Naive thymus-derived CD4-positive, alpha-beta T cell (primary cell): ENCODE measurements around the gene PER1. TPM values are rescaled to one million over a fixed set of nuclear protein-coding genes. Genes with fewer than 3 reads are reported as not detected.
A peak's percentile ranks its signal among the peaks of the same experiment; 100 is the strongest.

Experiments used
- ATAC-seq: fragments of 150-1000 bp; cut with Tn5 transposase; 2 replicates; pipeline ENCODE4 v1.10.0; 2021; ENCODE audit warnings: mild to moderate bottlenecking, moderate library complexity
- CTCF ChIA-PET: fragments of 350-600 bp; sonication (Branson Sonifier 250); formaldehyde crosslinking; loops from one replicate; lab custom pipeline; 2021; ENCODE audit warnings: antibody characterized with exemption; lab: Charles Lee
- POLR2A ChIA-PET: fragments of 350-600 bp; sonication (Branson Sonifier 250); formaldehyde crosslinking; loops from one replicate; lab custom pipeline; 2021; ENCODE audit warnings: antibody characterized with exemption, inconsistent platforms; lab: Charles Lee
- DNase-seq, 9 donors: peaks; one replicate each; pipeline versions ENCODE4 v3.0.0 to v3.0.0-alpha.2; 2020 to 2022; ENCODE audit warnings: mixed read lengths in 1 of 9
- H3K27ac ChIP-seq: one replicate; pipeline ENCODE4 v1.7.0; 2013; ENCODE audit warnings: mild to moderate bottlenecking, low read depth, low read length, moderate library complexity
- H3K27me3 ChIP-seq, 2 donors: one replicate each; pipeline ENCODE4 v1.7.0; 2013; ENCODE audit warnings: low read length in 2 of 2, mild to moderate bottlenecking in 2 of 2, moderate library complexity in 2 of 2; ENCODE audit not compliant: control insufficient read depth in 2 of 2, insufficient read depth in 2 of 2
- H3K36me3 ChIP-seq, 3 experiments: 1 replicate in 2 of 3; 2 replicates in 1 of 3; pipeline ENCODE4 v1.7.0; 2013; ENCODE audit warnings: low read length in 3 of 3, mild to moderate bottlenecking in 3 of 3, moderate library complexity in 1 of 3; ENCODE audit not compliant: insufficient read depth in 3 of 3, control insufficient read depth in 2 of 3
- H3K4me1 ChIP-seq, 2 donors: one replicate each; pipeline ENCODE4 v1.7.0; 2013; ENCODE audit warnings: low read length in 2 of 2, mild to moderate bottlenecking in 2 of 2, moderate library complexity in 1 of 2; ENCODE audit not compliant: control insufficient read depth in 2 of 2, insufficient read depth in 2 of 2
- H3K4me3 ChIP-seq: 2 replicates; pipeline ENCODE4 v1.7.0; 2013; ENCODE audit warnings: mild to moderate bottlenecking, low read length
- H3K9me3 ChIP-seq, 3 experiments: 1 replicate in 2 of 3; 2 replicates in 1 of 3; pipeline ENCODE4 v1.7.0; 2013; ENCODE audit warnings: low read length in 3 of 3; ENCODE audit not compliant: control insufficient read depth in 2 of 3
- H3K27ac Mint-ChIP-seq, 9 donors: one replicate each; pipeline ENCODE4 v1.8.0; 2020 to 2022; ENCODE audit warnings: mixed read lengths in 9 of 9, mild to moderate bottlenecking in 8 of 9, moderate library complexity in 5 of 9, inconsistent platforms in 2 of 9
- H3K27me3 Mint-ChIP-seq, 5 donors: one replicate each; pipeline ENCODE4 v1.8.0; 2021 to 2022; ENCODE audit warnings: mixed read lengths in 5 of 5, mild to moderate bottlenecking in 1 of 5
- H3K36me3 Mint-ChIP-seq, 5 donors: one replicate each; pipeline ENCODE4 v1.8.0; 2020 to 2022; ENCODE audit warnings: mixed read lengths in 5 of 5, mild to moderate bottlenecking in 3 of 5, inconsistent platforms in 1 of 5
- H3K4me1 Mint-ChIP-seq, 7 donors: one replicate each; pipeline ENCODE4 v1.8.0; 2020 to 2022; ENCODE audit warnings: mixed read lengths in 7 of 7, mild to moderate bottlenecking in 3 of 7, inconsistent platforms in 1 of 7
- H3K4me3 Mint-ChIP-seq, 10 donors: one replicate each; pipeline ENCODE4 v1.8.0; 2020 to 2022; ENCODE audit warnings: mild to moderate bottlenecking in 10 of 10, mixed read lengths in 10 of 10, moderate library complexity in 6 of 10, inconsistent platforms in 2 of 10
- H3K9me3 Mint-ChIP-seq, 11 donors: one replicate each; pipeline ENCODE4 v1.8.0; 2020 to 2022; ENCODE audit warnings: mixed read lengths in 11 of 11, mild to moderate bottlenecking in 4 of 11, inconsistent platforms in 1 of 11, moderate library complexity in 1 of 11
- intact Hi-C, 2 donors: fragments of 100-400 bp; cut with micrococcal nuclease; formaldehyde crosslinking; loops; one replicate each; pipeline ENCODE4 v1.15.1; 2023
- polyA plus RNA-seq, 2 donors: library from polyadenylated mRNA; unstranded; fragments of 300-500 nt; fragmentation: Illumina TruSeq; gene quantifications; one replicate each; pipeline ENCODE4 v1.2.3, GENCODE V29; 2021
- total RNA-seq, 6 experiments: library from RNA in 5 of 6; stranded (reverse) in 5 of 6; gene quantifications; 1 replicate in 5 of 6; 2 replicates in 1 of 6; pipeline ENCODE4 v1.2.3 and lab custom pipeline; 2021 to 2026

PER1 gene
- total and polyA plus RNA-seq, 7 experiments from 2014 or later, result 7.9 to 1,786 (median 80.1) TPM

DNA sequence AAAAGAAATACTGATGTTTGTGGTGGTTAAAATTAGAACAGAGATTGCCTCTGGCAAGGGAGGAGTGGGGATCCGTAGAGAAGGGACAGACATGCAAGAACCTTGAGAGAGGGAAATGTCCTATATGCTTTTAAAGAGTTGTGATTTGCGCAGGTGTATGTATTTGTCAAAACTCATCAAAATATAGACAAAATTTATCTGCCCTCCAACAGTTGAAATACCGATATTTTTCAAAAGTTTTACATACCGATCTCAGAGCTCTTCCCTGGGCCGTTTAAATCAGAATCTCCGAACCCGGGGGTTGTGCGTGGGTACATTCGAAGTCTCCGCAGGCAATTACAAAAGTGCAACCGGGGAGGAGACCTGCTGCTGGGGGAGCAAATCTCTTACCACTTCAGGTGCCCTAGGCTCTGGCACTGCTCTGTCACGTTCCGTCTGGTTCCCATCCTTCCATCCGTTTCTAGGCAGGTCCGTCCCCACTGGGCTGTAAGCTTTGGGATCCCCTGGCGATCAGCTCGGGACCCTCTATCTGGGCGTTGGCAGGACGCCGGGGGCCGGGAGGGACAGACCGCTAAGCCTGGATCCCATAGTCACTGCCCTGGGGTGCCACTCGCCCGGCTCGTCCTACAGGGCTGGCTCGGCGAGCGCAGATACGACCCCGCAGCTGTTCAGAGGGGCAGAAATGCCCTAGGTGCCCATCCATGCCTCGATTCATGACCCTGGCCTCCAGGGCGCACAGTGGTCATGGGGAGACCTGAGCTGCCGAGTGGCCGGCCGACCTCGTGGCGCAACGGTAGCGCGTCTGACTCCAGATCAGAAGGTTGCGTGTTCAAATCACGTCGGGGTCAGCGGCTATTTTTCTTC, 33.6 kb upstream of the PER1 start:
- Histone ChIP-seq H3K4me1 (peaks cover 19 to 20% of the 10 kb centered on the region in 2 donors), H3K27me3 (no peaks in the 10 kb centered on the region), H3K4me3 (peak overlapping the region; percentile 91), H3K36me3 (peaks cover 0 to 11% (median 0%) of the 10 kb centered on the region in 3 experiments), H3K9me3 (no peaks in the 10 kb centered on the region), H3K27ac (peak overlapping the region; percentile 87)
- H3K27me3 Mint-ChIP-seq, result peaks cover 0 to 20% (median 0%) of the 10 kb centered on the region in 5 donors
- DNase-seq (peak; percentile 77 to 97 (median 87)), ATAC-seq (peak; percentile 13)
- H3K9me3 Mint-ChIP-seq, result peaks cover 0 to 4% (median 0%) of the 10 kb centered on the region in 11 donors
- no peak overlapping the region for H3K27ac Mint-ChIP-seq
- H3K4me3 Mint-ChIP-seq, result no peak overlapping the region
- H3K4me1 Mint-ChIP-seq, result peaks cover 16 to 30% (median 24%) of the 10 kb centered on the region in 7 donors
- POLR2A ChIA-PET, result interaction anchor here (0.6 to 25.9 kb wide), 26 partner anchors 8 to 498 kb away, joined by 3 to 820 read pairs (median 7); partner anchors contain the start of genes ALOXE3, AURKB, CTC1 and HES7
- CTCF ChIA-PET, result interaction anchor here (0.5 to 6.8 kb wide), 8 partner anchors 10 to 110 kb away, joined by 3 to 33 read pairs (median 4); partner anchors contain the start of gene ALOXE3
- intact Hi-C loops, result loop anchor here (1.0 to 2.0 kb wide), 10 partner anchors 10 to 197 kb away; partner anchors contain the start of genes SLC25A35 (in 2 of the 2), RPL26 (in 1 of the 2) and TMEM107 (in 1 of the 2)
- H3K36me3 Mint-ChIP-seq, result no peaks in the 10 kb centered on the region

DNA sequence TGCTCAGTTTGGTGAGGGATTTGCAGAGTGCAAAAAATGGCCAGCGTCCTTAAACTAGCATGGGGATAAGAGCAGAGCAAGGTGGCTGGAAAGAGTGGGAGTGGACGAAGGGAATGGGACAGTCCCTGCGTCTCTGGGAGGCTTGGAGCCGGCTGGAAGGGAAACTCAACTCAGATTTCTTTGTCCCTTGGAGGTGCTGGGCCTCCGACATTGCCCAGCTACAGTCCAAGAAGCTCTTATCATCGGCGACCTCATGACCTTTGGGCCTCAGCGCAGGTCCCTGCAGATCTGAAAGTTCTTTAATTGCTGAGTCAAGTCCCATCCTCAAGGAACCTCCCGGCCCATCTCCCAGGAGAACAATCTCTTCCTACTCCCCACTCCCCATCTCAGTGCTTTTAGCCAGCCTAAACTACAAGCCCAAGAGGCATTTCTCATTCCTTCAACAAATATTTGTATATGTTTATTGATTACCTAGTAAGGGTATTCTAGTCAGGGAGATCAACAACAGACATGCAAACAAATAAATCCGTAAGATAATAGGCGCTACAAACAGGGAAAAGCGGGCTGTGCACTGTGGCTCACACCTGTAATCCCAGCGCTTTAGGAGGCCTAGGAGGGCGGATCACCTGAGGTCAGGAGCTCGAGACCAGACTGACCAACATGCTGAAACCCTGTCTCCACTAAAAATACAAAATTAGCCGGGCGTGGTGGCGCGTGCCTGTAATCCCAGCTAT, 25.0 kb upstream of the PER1 start:
- Histone ChIP-seq H3K36me3 (no peaks in the 10 kb centered on the region), H3K4me1 (peaks cover 26 to 39% of the 10 kb centered on the region in 2 donors), H3K27me3 (no peaks in the 10 kb centered on the region), H3K9me3 (no peaks in the 10 kb centered on the region), H3K4me3 (peak overlapping the region; percentile 78), H3K27ac (peak overlapping the region; percentile 87)
- ChIA-PET POLR2A (interaction anchor here (0.6 to 25.9 kb wide), 13 partner anchors 9 to 1040 kb away, joined by 3 to 820 read pairs (median 8); partner anchors contain the start of genes BORCS6, CTC1, HES7 and PER1), CTCF (interaction anchor here (1.0 to 1.4 kb wide), 2 partner anchors 16 to 104 kb away, joined by 3 read pairs; no protein-coding TSS in a partner anchor)
- Mint-ChIP-seq H3K36me3 (peaks cover 0 to 1% (median 0%) of the 10 kb centered on the region in 5 donors), H3K27ac (peak overlapping the region; percentile 30 to 100 (median 97)), H3K4me1 (peaks cover 31 to 61% (median 58%) of the 10 kb centered on the region in 7 donors), H3K9me3 (peaks cover 0 to 5% (median 0%) of the 10 kb centered on the region in 11 donors), H3K27me3 (peaks cover 0 to 11% (median 0%) of the 10 kb centered on the region in 5 donors), H3K4me3 (peak overlapping the region; percentile 86 to 96 (median 92))
- DNase-seq (no peak), ATAC-seq (no peak)
- intact Hi-C loops, result loop anchor here in 1 of 2 donors (1.0 kb wide), 1 partner anchor 9 kb away; no protein-coding TSS in a partner anchor

DNA sequence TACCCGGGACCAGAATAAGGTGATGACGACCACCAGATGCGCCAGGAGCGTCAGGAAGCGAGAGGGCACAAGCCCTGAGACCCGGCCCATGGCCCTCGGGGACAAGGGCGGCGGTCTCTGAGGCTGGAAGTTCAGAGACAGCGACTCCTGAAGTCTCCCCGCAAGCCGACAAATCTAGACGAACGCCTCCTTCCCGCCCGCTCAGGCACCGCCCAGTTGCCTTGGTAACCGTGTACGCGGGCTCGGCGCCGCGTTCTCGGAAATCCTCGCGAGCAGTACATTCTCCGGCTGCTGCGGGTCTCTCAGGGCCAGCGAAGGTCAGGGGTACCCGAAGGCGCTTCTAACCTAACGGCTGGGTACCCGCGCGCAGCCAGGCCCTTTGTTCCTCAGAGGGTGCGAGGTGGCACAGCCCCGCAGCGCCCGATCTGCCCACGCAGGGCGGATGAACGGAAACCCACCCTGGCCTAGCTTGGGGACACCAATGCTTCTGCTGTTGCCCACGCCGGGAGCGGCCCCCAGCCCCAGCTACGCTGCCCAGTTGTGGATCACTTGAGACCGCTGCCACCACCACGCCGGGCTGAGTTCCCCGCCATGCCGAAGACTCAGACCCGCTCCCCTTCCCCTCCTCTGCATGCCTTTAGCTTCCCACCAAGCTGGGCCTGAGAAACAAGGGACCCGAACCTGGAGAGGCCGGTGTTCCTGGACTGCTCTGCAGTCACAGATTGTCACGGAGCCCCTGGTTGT, 24.2 kb upstream of the PER1 start, which contains the start of gene TMEM107:
Gene TMEM107, minus strand, starts transcription at position 184 of the 744 bp plus-strand sequence. Its CDS starts 94 bp downstream, at position 90.
- H3K4me1 ChIP-seq, result peaks cover 26 to 39% of the 10 kb centered on the region in 2 donors
- peaks cover 0 to 7% (median 0%) of the 10 kb centered on the region in 5 donors for H3K27me3 Mint-ChIP-seq
- peak within 1 kb of the TSS; percentile 87 for H3K27ac ChIP-seq
- H3K9me3 ChIP-seq, result no peaks in the 10 kb centered on the region
- ATAC-seq (peak; percentile 63), DNase-seq (peak; percentile 73 to 89 (median 85))
- H3K4me1 Mint-ChIP-seq, result peaks cover 31 to 62% (median 55%) of the 10 kb centered on the region in 7 donors
- H3K36me3 Mint-ChIP-seq, result peaks cover 0 to 1% (median 0%) of the 10 kb centered on the region in 5 donors
- H3K27me3 ChIP-seq, result no peaks in the 10 kb centered on the region
- ChIA-PET CTCF (interaction anchor here (1.0 to 1.4 kb wide), 2 partner anchors 15 to 103 kb away, joined by 3 read pairs; no protein-coding TSS in a partner anchor), POLR2A (interaction anchor here (1.0 to 25.9 kb wide), 12 partner anchors 9 to 71 kb away, joined by 3 to 820 read pairs (median 8); partner anchors contain the start of genes BORCS6, CTC1, HES7 and PER1)
- H3K36me3 ChIP-seq, result no peaks in the 10 kb centered on the region
- intact Hi-C loops, result loop anchor here in 1 of 2 donors (1.0 kb wide), 1 partner anchor 10 kb away; no protein-coding TSS in a partner anchor
- H3K27ac Mint-ChIP-seq, result peak within 1 kb of the TSS; percentile 88 to 100 (median 98)
- peak within 1 kb of the TSS; percentile 78 for H3K4me3 ChIP-seq
- peak within 1 kb of the TSS; percentile 86 to 96 (median 92) for H3K4me3 Mint-ChIP-seq
- peaks cover 0 to 6% (median 0%) of the 10 kb centered on the region in 11 donors for H3K9me3 Mint-ChIP-seq

DNA sequence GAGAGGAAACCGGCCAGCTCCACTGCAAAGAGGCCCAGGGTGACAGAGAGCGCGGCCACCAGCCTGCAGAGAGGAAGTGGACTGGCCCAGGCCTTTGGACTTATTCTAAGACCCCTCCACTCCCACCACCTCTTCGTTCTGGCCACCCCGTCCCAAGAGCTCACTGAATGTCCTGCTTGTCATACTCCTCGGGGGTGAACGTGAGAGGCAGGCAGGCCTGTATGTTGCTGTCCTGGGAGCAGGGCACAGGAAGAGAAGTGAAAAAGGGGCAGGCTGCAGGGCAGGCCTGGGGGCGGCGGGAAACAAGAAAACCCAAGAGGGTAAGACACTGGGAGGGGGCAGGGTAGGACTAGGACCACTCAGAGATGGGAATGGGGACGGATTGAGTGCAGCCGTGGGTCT, 23.6 kb upstream of the PER1 start:
- Histone ChIP-seq H3K27me3 (no peaks in the 10 kb centered on the region), H3K4me1 (peaks cover 26 to 39% of the 10 kb centered on the region in 2 donors), H3K9me3 (no peaks in the 10 kb centered on the region), H3K4me3 (peak overlapping the region; percentile 78), H3K36me3 (no peaks in the 10 kb centered on the region), H3K27ac (peak overlapping the region; percentile 87)
- ATAC-seq (no peak), DNase-seq (no peak)
- Mint-ChIP-seq H3K36me3 (peaks cover 0 to 1% (median 0%) of the 10 kb centered on the region in 5 donors), H3K27me3 (peaks cover 0 to 1% (median 0%) of the 10 kb centered on the region in 5 donors), H3K4me3 (peak overlapping the region; percentile 86 to 96 (median 92)), H3K9me3 (peaks cover 0 to 6% (median 0%) of the 10 kb centered on the region in 11 donors), H3K4me1 (peaks cover 31 to 56% (median 49%) of the 10 kb centered on the region in 7 donors), H3K27ac (peak overlapping the region; percentile 88 to 100 (median 98))
- POLR2A ChIA-PET, result interaction anchor here (1.1 to 25.9 kb wide), 8 partner anchors 9 to 71 kb away, joined by 3 to 820 read pairs (median 12); partner anchors contain the start of genes BORCS6, CTC1, PER1 and PFAS
- CTCF ChIA-PET, result interaction anchor here (0.7 to 1.4 kb wide), 2 partner anchors 10 to 102 kb away, joined by 3 read pairs; no protein-coding TSS in a partner anchor
- intact Hi-C loops, result loop anchor here in 1 of 2 donors (1.0 kb wide), 1 partner anchor 11 kb away; no protein-coding TSS in a partner anchor

DNA sequence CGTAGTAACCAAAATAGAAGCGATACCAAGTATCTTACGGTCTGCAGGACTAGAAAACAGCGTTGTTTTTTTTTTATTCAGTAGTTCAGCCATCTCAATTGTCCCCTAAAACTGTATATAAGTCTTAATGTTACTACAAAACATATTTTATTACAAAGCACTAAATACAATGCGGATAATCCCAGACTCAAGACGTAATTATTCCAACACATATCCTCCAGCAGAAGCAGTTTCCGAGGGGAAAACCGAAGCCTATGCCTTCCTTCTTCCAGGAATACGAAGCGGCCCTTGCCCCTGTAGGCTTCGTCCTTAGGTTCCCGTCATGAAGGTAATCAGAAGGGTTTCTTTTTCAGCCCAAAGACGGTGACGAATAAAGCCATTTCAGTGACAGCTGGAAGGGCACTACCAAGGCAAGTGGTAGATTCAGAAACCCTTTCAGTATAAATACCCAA, 21.7 kb upstream of the PER1 start:
- peak overlapping the region; percentile 99 to 100 (median 100) for H3K27ac Mint-ChIP-seq
- intact Hi-C loops, result loop anchor here (1.0 to 5.0 kb wide), 10 partner anchors 10 to 126 kb away; partner anchors contain the start of gene AURKB (in 1 of the 2)
- H3K36me3 ChIP-seq, result no peaks in the 10 kb centered on the region
- peaks cover 26 to 39% of the 10 kb centered on the region in 2 donors for H3K4me1 ChIP-seq
- peak overlapping the region; percentile 57 for H3K4me3 ChIP-seq
- DNase-seq, result no peak
- POLR2A ChIA-PET, result interaction anchor here (0.6 to 25.9 kb wide), 32 partner anchors 8 to 775 kb away, joined by 3 to 820 read pairs (median 5); partner anchors contain the start of genes AURKB, BORCS6, CTC1 and PER1
- H3K36me3 Mint-ChIP-seq, result peaks cover 0 to 1% (median 0%) of the 10 kb centered on the region in 5 donors
- H3K9me3 ChIP-seq, result no peaks in the 10 kb centered on the region
- CTCF ChIA-PET, result interaction anchor here (0.6 to 1.5 kb wide), 8 partner anchors 10 to 63 kb away, joined by 3 to 9 read pairs (median 6); no protein-coding TSS in a partner anchor
- peak overlapping the region; percentile 92 for H3K27ac ChIP-seq
- H3K27me3 Mint-ChIP-seq, result no peaks in the 10 kb centered on the region
- peaks cover 31 to 55% (median 48%) of the 10 kb centered on the region in 7 donors for H3K4me1 Mint-ChIP-seq
- peaks cover 0 to 6% (median 0%) of the 10 kb centered on the region in 11 donors for H3K9me3 Mint-ChIP-seq
- ATAC-seq, result no peak
- peak overlapping the region; percentile 80 to 96 (median 90) for H3K4me3 Mint-ChIP-seq
- H3K27me3 ChIP-seq, result no peaks in the 10 kb centered on the region
